HEK293 (cell line): ENCODE results near the gene PRCC.

Source experiments
- OSR2 ChIP-seq: fragments of 450-650 bp; formaldehyde crosslinking; IDR thresholded peaks from 2 replicates; pipeline ENCODE4 v1.5.1; 2016; ENCODE audit warnings: missing biosample characterization, missing genetic modification characterization
- OVOL3 ChIP-seq: fragments of 450-650 bp; formaldehyde crosslinking; IDR thresholded peaks from 2 replicates; pipeline ENCODE4 v1.5.1; 2016; ENCODE audit warnings: missing biosample characterization, missing genetic modification characterization
- SCRT2 ChIP-seq: fragments of 450-650 bp; formaldehyde crosslinking; IDR thresholded peaks from 2 replicates; pipeline ENCODE4 v1.5.1; 2016; ENCODE audit warnings: missing biosample characterization, missing genetic modification characterization
- TCF7L2 ChIP-seq: IDR thresholded peaks from 2 replicates; pipeline ENCODE4 v1.6.1; 2011; ENCODE audit warnings: low read depth, mild to moderate bottlenecking, inconsistent platforms, low read length, moderate library complexity, borderline replicate concordance
- TSHZ1 ChIP-seq: fragments of 450-650 bp; formaldehyde crosslinking; IDR thresholded peaks from 2 replicates; pipeline ENCODE4 v1.5.1; 2016; ENCODE audit warnings: missing biosample characterization, missing genetic modification characterization, borderline replicate concordance
- WT1 ChIP-seq: fragments of 450-650 bp; formaldehyde crosslinking; IDR thresholded peaks from 2 replicates; pipeline ENCODE4 v1.5.1; 2016; ENCODE audit warnings: missing biosample characterization, missing genetic modification characterization
- ZBTB6 ChIP-seq: fragments of 450-650 bp; formaldehyde crosslinking; IDR thresholded peaks from 2 replicates; pipeline ENCODE4 v1.5.1; 2017; ENCODE audit warnings: missing biosample characterization, missing genetic modification characterization
- ZBTB7A ChIP-seq: fragments of 450-650 bp; formaldehyde crosslinking; IDR thresholded peaks from 2 replicates; pipeline ENCODE4 v1.5.1; 2016; ENCODE audit warnings: low read depth, missing biosample characterization, missing genetic modification characterization
- ZNF112 ChIP-seq: fragments of 450-650 bp; formaldehyde crosslinking; IDR thresholded peaks from 2 replicates; pipeline ENCODE4 v1.5.0; 2017; ENCODE audit warnings: missing biosample characterization, missing genetic modification characterization
- ZNF114 ChIP-seq: fragments of 450-650 bp; formaldehyde crosslinking; IDR thresholded peaks from 2 replicates; pipeline ENCODE4 v1.5.0; 2017; ENCODE audit warnings: missing biosample characterization, missing genetic modification characterization
- ZNF140 ChIP-seq: fragments of 450-650 bp; formaldehyde crosslinking; IDR thresholded peaks from 2 replicates; pipeline ENCODE4 v1.5.1; 2016; ENCODE audit warnings: missing biosample characterization, missing genetic modification characterization
- ZNF19 ChIP-seq: fragments of 450-650 bp; formaldehyde crosslinking; IDR thresholded peaks from 2 replicates; pipeline ENCODE4; 2016; ENCODE audit warnings: missing biosample characterization, missing genetic modification characterization, low read depth
- ZNF24 ChIP-seq: fragments of 450-650 bp; formaldehyde crosslinking; IDR thresholded peaks from 2 replicates; pipeline ENCODE4 v1.5.1; 2016; ENCODE audit warnings: missing biosample characterization, missing genetic modification characterization
- ZNF280C ChIP-seq: fragments of 450-650 bp; formaldehyde crosslinking; IDR thresholded peaks from 2 replicates; pipeline ENCODE4 v1.5.1; 2016; ENCODE audit warnings: missing biosample characterization, missing genetic modification characterization
- ZNF391 ChIP-seq: fragments of 450-650 bp; formaldehyde crosslinking; IDR thresholded peaks from 2 replicates; pipeline ENCODE4 v1.5.1; 2016; ENCODE audit warnings: low read depth, missing biosample characterization, missing genetic modification characterization, borderline replicate concordance
- ZNF518A ChIP-seq: fragments of 450-650 bp; formaldehyde crosslinking; conservative IDR thresholded peaks from 2 replicates; pipeline ENCODE4 v1.5.1; 2016; ENCODE audit warnings: low read depth, missing biosample characterization, missing genetic modification characterization
- ZNF645 ChIP-seq: fragments of 450-650 bp; formaldehyde crosslinking; IDR thresholded peaks from 2 replicates; pipeline ENCODE4; 2016; ENCODE audit warnings: missing biosample characterization, missing genetic modification characterization
- ZNF654 ChIP-seq: fragments of 450-650 bp; formaldehyde crosslinking; IDR thresholded peaks from 2 replicates; pipeline ENCODE4 v1.5.1; 2016; ENCODE audit warnings: low read depth, missing biosample characterization, missing genetic modification characterization
- ZNF704 ChIP-seq: fragments of 450-650 bp; formaldehyde crosslinking; IDR thresholded peaks from 2 replicates; pipeline ENCODE4 v1.5.1; 2016; ENCODE audit warnings: missing biosample characterization, missing genetic modification characterization
- ZNF707 ChIP-seq: fragments of 450-650 bp; formaldehyde crosslinking; IDR thresholded peaks from 2 replicates; pipeline ENCODE4 v1.5.1; 2016; ENCODE audit warnings: missing biosample characterization, missing genetic modification characterization
- ZNF747 ChIP-seq: fragments of 450-650 bp; formaldehyde crosslinking; IDR thresholded peaks from 2 replicates; pipeline ENCODE4 v1.5.1; 2016; ENCODE audit warnings: missing biosample characterization, missing genetic modification characterization
- ZNF776 ChIP-seq: fragments of 450-650 bp; formaldehyde crosslinking; IDR thresholded peaks from 2 replicates; pipeline ENCODE4 v1.5.0; 2017; ENCODE audit warnings: missing biosample characterization, missing genetic modification characterization, borderline replicate concordance
- ZNF837 ChIP-seq: fragments of 450-650 bp; formaldehyde crosslinking; IDR thresholded peaks from 2 replicates; pipeline ENCODE4 v1.5.1; 2016; ENCODE audit warnings: missing biosample characterization, missing genetic modification characterization
- ZSCAN23 ChIP-seq: fragments of 450-650 bp; formaldehyde crosslinking; IDR thresholded peaks from 2 replicates; pipeline ENCODE4 v1.5.1; 2016; ENCODE audit warnings: missing biosample characterization, missing genetic modification characterization
- ZSCAN30 ChIP-seq: fragments of 450-650 bp; IDR thresholded peaks from 2 replicates; pipeline ENCODE4 v1.5.1; 2018; ENCODE audit warnings: missing biosample characterization, mild to moderate bottlenecking, missing genetic modification characterization, moderate library complexity

The PRCC gene

GRCh38 chr1:156751757-156752481 lies 15.4 kb upstream of the PRCC start (continued):
- TF ChIP-seq ZNF280C (tag by site-specific recombination) (no peak), ZBTB7A (tag by site-specific recombination) (peak; percentile 38; the same call in 1 of the 2 replicates), ZNF837 (tag by site-specific recombination) (no peak), OSR2 (tag by site-specific recombination) (no peak), ZNF707 (no peak), ZNF19 (no peak), ZNF747 (tag by site-specific recombination) (no peak), ZNF704 (no peak), ZBTB6 (tag by site-specific recombination) (no peak), ZNF776 (no peak), ZSCAN30 (peak; percentile 92), TCF7L2 (no peak), SCRT2 (no peak), ZNF140 (no peak), ZNF518A (tag by site-specific recombination) (peak; percentile 63), OVOL3 (tag by site-specific recombination) (no peak), ZNF24 (tag by site-specific recombination) (0 out of 2 replicates have a peak, but pooled peaks have one; percentile 46), TSHZ1 (no peak; the same call in 1 of the 2 replicates), ZNF112 (tag by site-specific recombination) (no peak), ZNF654 (tag by site-specific recombination) (no peak), ZNF645 (tag by site-specific recombination) (no peak), ZNF391 (tag by site-specific recombination) (0 out of 2 replicates have a peak, but pooled peaks have one; percentile 53), ZSCAN23 (tag by site-specific recombination) (no peak), ZNF114 (tag by site-specific recombination) (no peak), WT1 (tag by site-specific recombination) (no peak; the same call in 1 of the 2 replicates)
